ENCODE measurements around the gene WDR72.
"Not testable (repeated sequence)": the region's sequence is repeated elsewhere in the genome, so short reads cannot be mapped to it uniquely, and the experiment has no call there.

Gene WDR72

DNA sequence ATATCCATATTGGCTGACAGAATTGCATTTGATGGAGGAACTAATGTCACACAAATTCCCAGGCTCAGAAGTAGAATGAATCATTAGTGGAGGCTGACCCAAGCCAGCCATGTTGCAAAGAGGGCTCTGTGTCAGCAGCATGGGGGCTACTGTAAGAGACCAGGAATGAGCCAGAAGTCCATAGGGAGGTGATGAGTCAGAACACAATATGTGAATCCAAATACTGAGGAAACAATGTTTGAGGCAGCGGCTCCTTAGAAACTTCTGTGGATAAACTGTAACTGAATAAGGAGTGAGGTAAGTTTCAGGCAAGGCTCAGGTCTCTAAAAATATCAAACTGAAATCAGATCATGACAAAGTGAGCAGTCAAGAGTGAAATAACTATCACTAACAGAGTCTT, 170.7 kb downstream of the WDR72 start:
- no peak for DNase-seq

- no peak for DNase-seq
Measured at GRCh38 chr15:53586799-53587198, 172.7 kb downstream of the WDR72 start.

DNA sequence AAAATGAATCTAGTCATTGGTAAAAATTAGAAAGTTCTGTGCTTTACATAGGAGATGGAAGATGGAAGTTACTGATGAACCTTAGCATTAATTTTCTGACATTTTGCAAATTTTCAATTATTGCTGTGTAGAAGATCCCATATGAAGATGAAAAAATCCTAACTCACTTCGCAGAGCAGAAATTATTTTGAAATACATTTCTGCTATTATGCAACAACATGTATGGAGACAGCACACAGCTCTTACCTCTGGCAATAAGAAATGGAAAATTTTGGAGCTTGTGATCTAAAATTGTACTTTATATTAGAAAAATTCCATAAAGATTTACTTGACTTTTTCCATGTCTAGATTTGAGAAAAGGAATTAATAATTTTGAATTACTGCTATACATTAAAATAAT, 177.9 kb downstream of the WDR72 start:
- DNase-seq: no peak

DNA sequence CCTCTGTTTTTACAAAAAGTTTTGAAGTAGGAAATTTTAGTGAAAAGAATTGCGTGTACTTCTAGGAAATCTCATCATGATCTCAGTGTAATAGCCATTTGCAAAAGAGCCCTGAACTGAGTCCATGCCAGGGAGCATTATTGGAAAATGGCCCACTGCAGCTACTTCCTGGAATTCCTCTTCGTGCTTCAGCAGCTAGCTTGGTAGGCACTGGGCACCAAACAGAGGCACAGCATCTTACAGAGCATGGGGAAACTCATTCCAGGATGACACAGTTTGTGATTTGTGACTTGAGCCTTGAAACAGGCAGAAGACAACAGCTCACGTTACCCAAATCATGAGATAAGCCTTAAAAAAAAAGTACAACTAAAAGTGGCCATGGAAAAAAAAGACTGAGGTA, 179.1 kb downstream of the WDR72 start:
- DNase-seq: no peak

DNA sequence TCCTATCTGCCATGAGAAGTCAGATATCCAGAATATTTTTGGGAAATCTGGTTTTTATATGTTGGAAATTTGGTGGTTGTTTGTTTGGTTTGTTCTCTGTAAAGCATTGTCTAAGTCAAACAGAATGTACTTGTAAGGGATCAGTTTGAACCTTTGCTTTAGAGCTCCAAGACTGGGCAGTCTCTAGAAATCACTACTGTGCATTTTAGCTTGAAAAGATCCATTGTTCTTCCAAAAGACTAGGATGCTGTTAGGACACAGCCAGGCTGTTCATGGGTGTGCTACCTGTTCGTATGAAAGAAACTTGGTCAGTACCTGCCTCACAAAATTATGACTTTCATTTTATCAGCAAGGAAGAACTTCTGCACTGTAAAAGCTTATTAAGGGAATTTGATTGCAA, 182.6 kb downstream of the WDR72 start:
- DNase-seq: no peak

GRCh38 chr15:53573091-53573490, 186.4 kb downstream of the WDR72 start:
- DNase-seq: no peak

GRCh38 chr15:53569751-53570480, 189.5 kb downstream of the WDR72 start:
- no peak for DNase-seq

GRCh38 chr15:53566912-53567311, 192.6 kb downstream of the WDR72 start:
- DNase-seq: no peak

DNA sequence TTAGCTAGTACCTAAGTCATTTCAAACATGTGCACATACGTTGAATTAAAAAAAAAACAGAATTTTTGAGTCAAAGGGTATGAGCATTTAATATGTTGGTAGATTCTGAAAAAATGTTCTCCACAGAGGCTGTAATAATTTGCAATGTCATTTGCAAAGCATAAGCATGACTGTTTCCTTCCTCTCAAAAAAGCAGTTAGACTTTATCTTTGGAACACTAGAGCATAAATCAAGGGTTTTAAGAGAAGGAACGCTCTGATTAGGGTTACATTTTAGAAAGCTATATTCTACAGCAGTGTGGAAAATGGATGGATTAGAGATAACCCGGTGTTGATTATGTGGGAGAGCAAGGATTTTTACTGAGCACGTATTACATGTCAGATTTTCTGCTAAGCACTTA, 193.7 kb downstream of the WDR72 start:
- no peak for DNase-seq

- DNase-seq: no peak
Measured at GRCh38 chr15:53564647-53565046, 194.8 kb downstream of the WDR72 start.

DNA sequence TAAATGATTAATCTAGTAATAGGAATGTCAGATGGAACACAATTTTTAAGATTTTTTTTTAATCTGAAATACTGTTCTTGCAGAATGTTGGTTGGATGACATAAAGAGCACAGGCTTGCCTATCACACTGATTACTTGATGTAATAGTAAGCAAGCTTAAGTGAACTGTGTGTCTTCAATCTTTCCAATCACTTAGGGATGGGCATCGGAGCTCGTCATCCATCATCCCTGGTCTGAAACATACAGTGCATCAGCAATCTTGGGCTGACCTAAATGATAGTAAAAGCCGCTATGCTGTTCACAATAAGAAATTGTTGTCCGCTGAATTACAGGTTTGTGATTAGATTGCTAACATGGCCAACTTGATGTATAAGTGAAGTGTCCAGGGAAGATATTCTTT, 195.8 kb downstream of the WDR72 start:
- no peak for DNase-seq

DNA sequence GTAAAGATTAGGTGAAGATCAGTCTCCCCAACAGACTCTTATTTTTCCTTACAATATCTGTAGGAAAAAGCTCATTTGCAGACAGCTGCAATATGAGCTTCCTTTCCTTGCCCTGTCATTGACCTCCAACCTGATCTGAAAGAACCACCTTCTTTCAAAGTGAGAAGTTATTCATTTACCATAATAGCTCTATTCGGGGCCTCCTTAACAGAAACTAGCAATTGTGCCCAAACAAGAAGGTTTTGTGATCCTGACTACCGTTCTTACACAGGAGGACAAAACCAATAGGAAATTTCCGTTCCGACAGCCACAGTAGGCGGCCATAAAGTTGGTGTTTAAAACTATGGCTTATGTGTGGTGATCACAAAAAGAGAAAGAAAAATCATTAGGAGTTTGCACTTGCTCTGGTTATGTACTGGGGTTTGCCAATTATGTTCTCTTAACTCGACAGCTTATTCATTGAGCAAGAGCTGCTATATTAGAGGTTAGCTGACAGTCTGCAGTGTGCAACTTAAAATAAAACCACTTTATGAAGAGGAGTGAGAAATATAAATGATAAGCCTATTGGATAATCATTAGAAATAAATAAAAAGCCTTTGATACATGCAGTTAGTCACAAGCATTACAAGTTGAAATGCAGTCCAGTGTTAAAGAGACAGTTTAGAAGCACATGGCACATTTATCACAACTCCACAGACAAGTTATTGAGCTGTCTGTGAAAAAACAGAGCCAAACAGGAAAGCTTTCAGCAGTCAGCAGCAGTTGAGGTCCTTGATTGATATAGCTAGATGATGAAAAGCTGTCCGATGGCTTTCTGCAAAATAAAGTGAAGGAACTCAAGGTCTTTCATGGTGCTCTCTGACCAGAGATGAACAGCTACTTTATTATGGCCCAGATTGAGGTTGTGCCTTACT, 199.8 kb downstream of the WDR72 start:
- DNase-seq: no peak

DNA sequence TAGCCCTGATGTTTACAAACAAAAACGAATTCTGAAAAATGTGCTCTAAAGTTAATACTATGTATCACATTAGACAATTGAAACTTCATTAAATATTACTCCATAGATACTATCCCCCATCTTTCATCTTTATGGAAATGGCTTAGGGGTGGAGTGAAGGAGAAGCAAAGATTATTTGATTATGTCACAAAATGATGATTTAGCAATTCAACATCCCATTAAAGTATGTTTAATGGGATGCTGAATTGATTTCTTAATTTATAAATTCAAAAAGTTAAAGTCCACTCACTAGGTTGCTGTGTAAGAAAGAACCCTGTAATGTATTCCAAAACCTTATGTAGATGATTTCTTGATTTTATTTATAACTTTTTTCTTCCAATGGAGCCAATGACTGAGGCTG, 201.1 kb downstream of the WDR72 start:
- DNase-seq: no peak

- DNase-seq: no peak
Measured at GRCh38 chr15:53555226-53555625, 204.2 kb downstream of the WDR72 start.

GRCh38 chr15:53549697-53550305, 209.7 kb downstream of the WDR72 start:
- DNase-seq: no peak

DNA sequence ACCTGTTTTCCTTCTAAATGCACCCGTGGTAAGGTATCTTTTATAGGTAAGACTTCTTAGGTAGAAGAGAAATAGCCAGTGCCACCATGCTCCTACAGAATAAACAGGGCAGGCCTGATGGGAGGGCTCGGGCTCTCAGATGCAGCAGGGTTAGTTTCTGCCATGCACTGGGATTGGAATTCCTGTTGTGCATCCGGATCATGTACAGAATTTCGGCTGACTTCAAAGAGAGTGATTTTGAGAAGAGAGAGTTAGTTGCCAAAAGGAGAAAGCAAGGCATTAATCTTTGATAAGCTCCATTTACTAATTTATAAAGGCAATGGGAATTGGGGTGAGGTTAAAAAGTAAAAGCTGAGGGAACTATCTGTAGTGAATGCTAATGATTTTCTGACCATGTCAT, 211.2 kb downstream of the WDR72 start:
- DNase-seq: no peak

DNA sequence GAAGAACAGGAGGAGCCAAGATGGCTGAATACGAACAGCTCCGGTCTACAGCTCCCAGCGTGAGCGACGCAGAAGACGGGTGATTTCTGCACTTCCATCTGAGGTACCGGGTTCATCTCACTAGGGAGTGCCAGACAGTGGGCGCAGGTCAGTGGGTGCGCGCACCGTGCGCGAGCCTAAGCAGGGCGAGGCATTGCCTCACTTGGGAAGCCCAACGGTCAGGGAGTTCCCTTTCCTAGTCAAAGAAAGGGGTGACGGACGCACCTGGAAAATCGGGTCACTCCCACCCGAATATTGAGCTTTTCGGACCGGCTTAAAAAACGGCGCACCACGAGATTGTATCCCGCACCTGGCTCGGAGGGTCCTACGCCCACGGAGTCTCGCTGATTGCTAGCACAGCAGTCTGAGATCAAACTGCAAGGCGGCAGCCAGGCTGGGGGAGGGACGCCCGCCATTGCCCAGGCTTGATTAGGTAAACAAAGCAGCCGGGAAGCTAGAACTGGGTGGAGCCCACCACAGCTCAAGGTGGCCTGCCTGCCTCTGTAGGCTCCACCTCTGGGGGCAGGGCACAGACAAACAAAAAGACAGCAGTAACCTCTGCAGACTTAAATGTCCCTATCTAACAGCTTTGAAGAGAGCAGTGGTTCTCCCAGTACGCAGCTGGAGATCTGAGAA, 218.7 kb downstream of the WDR72 start:
- not testable (repeated sequence) for DNase-seq

GRCh38 chr15:53539878-53540277, 219.6 kb downstream of the WDR72 start:
- no peak for DNase-seq

GRCh38 chr15:53536479-53537120, 222.9 kb downstream of the WDR72 start:
- no peak for DNase-seq

GRCh38 chr15:53535886-53536285, 223.6 kb downstream of the WDR72 start:
- DNase-seq: no peak

DNA sequence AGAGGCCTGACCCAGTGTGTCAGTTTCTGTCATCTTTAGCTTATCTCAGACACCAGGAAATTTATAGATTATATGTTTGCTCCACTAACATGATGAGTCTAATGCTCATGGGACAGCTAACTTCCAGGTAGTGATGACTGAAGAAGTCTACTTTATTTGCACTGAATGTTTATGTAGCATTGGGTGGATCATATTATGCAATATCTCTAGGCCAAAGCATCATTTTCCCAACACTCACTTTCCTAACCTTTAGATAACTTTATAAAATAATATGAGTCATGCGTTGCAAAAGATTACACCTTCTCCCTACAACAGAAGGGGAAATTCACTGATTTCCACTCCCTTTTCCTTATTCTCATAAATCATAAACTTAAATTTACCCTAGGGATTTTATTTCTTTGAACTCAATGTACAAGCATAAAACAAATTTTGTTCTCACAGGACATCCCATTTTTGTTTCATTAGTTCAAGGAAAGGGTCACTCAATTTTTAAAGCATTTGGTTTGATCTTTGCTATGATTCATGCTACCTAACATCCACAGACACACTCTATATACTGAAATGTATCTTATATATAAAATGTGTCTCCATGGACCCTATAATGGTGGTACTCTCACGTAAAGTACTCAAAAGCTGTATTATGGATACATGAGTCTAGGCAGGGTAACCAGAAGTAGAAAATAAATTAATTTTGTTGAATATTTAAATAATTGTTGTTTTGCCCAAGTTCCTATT, 225.2 kb downstream of the WDR72 start:
- no peak for DNase-seq

DNA sequence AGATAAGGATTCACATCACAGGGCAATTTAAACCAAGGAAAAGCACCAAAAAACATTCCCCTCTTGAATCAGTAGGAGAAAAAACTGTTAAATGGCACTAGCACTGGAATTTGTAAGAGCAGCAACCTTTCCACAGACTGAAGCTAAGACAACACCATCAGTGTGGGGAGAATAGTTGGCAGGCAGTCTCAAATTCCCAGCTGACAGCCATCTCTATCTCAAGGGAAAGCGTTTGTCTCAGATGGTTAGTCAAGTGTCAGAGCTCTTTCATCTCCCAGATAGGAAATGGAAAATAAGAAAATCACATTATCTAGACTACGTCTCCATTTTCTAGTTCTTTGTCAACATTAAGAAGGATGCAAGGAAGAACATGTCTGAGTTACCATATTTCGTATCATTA, 228.7 kb downstream of the WDR72 start:
- no peak for DNase-seq
